Effector memory CD4-positive, alpha-beta T cell (primary cell): Measurements from ENCODE around the gene VAV2.

Source experiments
- DNase-seq, 3 donors: peaks; one replicate each; pipeline ENCODE4 v3.0.0-alpha.2; 2020
- H3K27ac ChIP-seq: 2 replicates; pipeline ENCODE4 v1.7.0; 2013; ENCODE audit warnings: mild to moderate bottlenecking, low read length, moderate library complexity; ENCODE audit not compliant: insufficient read depth, poor library complexity, severe bottlenecking
- H3K27me3 ChIP-seq: replicated peaks from 2 replicates; pipeline ENCODE4 v1.7.0; 2013; ENCODE audit warnings: mild to moderate bottlenecking, low read length; ENCODE audit not compliant: insufficient read depth, control insufficient read depth, poor library complexity, severe bottlenecking
- H3K36me3 ChIP-seq: 2 replicates; pipeline ENCODE4 v1.7.0; 2013; ENCODE audit warnings: mild to moderate bottlenecking, low read length, moderate library complexity; ENCODE audit not compliant: control insufficient read depth, insufficient read depth
- H3K4me1 ChIP-seq: 2 replicates; pipeline ENCODE4 v1.7.0; 2013; ENCODE audit warnings: low read length, mild to moderate bottlenecking; ENCODE audit not compliant: control insufficient read depth, insufficient read depth, poor library complexity, severe bottlenecking
- H3K4me3 ChIP-seq: 2 replicates; pipeline ENCODE4 v1.7.0; 2013; ENCODE audit warnings: low read length, low read depth, mild to moderate bottlenecking; ENCODE audit not compliant: insufficient read depth, poor library complexity, severe bottlenecking
- H3K9me3 ChIP-seq: 2 replicates; pipeline ENCODE4 v1.7.0; 2013; ENCODE audit warnings: mild to moderate bottlenecking, low read length, moderate library complexity; ENCODE audit not compliant: control insufficient read depth

VAV2 gene

GRCh38 chr9:133782157-133783130 lies 209.7 kb downstream of the VAV2 start:
- Histone ChIP-seq H3K4me3 (no peak overlapping the region), H3K4me1 (no peaks in the 10 kb centered on the region), H3K36me3 (no peaks in the 10 kb centered on the region), H3K27ac (no peak overlapping the region), H3K27me3 (no peaks in the 10 kb centered on the region), H3K9me3 (no peaks in the 10 kb centered on the region)
- DNase-seq: peak; percentile 16 to 43 (median 24)

- Histone ChIP-seq H3K4me1 (no peaks in the 10 kb centered on the region), H3K27ac (no peak overlapping the region), H3K9me3 (no peaks in the 10 kb centered on the region), H3K27me3 (no peaks in the 10 kb centered on the region), H3K4me3 (no peak overlapping the region), H3K36me3 (no peaks in the 10 kb centered on the region)
- DNase-seq: no peak
Measured at GRCh38 chr9:133781828-133782135, 210.3 kb downstream of the VAV2 start.

GRCh38 chr9:133780962-133781827 lies 210.9 kb downstream of the VAV2 start:
- Histone ChIP-seq H3K9me3 (no peaks in the 10 kb centered on the region), H3K4me1 (no peaks in the 10 kb centered on the region), H3K27ac (no peak overlapping the region), H3K36me3 (no peaks in the 10 kb centered on the region), H3K27me3 (no peaks in the 10 kb centered on the region), H3K4me3 (no peak overlapping the region)
- DNase-seq: no peak

GRCh38 chr9:133780404-133780945 lies 211.6 kb downstream of the VAV2 start:
- no peaks in the 10 kb centered on the region for H3K36me3 ChIP-seq
- H3K4me3 ChIP-seq: no peak overlapping the region
- H3K27me3 ChIP-seq: no peaks in the 10 kb centered on the region
- no peaks in the 10 kb centered on the region for H3K4me1 ChIP-seq
- no peaks in the 10 kb centered on the region for H3K9me3 ChIP-seq
- H3K27ac ChIP-seq: no peak overlapping the region
- DNase-seq: no peak

GRCh38 chr9:133779516-133780403 lies 212.4 kb downstream of the VAV2 start:
- H3K4me1 ChIP-seq: no peaks in the 10 kb centered on the region
- no peak overlapping the region for H3K4me3 ChIP-seq
- no peaks in the 10 kb centered on the region for H3K27me3 ChIP-seq
- H3K36me3 ChIP-seq: no peaks in the 10 kb centered on the region
- H3K27ac ChIP-seq: no peak overlapping the region
- H3K9me3 ChIP-seq: no peaks in the 10 kb centered on the region
- DNase-seq: no peak

GRCh38 chr9:133779081-133779480 lies 213.0 kb downstream of the VAV2 start:
- H3K4me3 ChIP-seq: no peak overlapping the region
- no peak for DNase-seq
- no peak overlapping the region for H3K27ac ChIP-seq
- H3K36me3 ChIP-seq: no peaks in the 10 kb centered on the region
- no peaks in the 10 kb centered on the region for H3K4me1 ChIP-seq
- no peaks in the 10 kb centered on the region for H3K9me3 ChIP-seq
- H3K27me3 ChIP-seq: no peaks in the 10 kb centered on the region

- H3K9me3 ChIP-seq: no peaks in the 10 kb centered on the region
- no peaks in the 10 kb centered on the region for H3K4me1 ChIP-seq
- H3K27ac ChIP-seq: no peak overlapping the region
- H3K36me3 ChIP-seq: no peaks in the 10 kb centered on the region
- no peaks in the 10 kb centered on the region for H3K27me3 ChIP-seq
- DNase-seq: no peak
- H3K4me3 ChIP-seq: no peak overlapping the region
Measured at GRCh38 chr9:133778336-133779013, 213.6 kb downstream of the VAV2 start.

GRCh38 chr9:133777871-133778270 lies 214.3 kb downstream of the VAV2 start:
- Histone ChIP-seq H3K9me3 (no peaks in the 10 kb centered on the region), H3K4me3 (no peak overlapping the region), H3K4me1 (no peaks in the 10 kb centered on the region), H3K27ac (no peak overlapping the region), H3K27me3 (no peaks in the 10 kb centered on the region), H3K36me3 (no peaks in the 10 kb centered on the region)
- no peak for DNase-seq
